GM21737 (cell line): Measurements from ENCODE around the gene EPB41L2.
"Not testable (repeated sequence)": the region's sequence is repeated elsewhere in the genome, so short reads cannot be mapped to it uniquely, and the experiment has no call there.

ENCODE experiments used
- ATAC-seq: cut with Tn5 transposase; IDR thresholded peaks from one replicate; pipeline ENCODE4 v1.9.1; 2021; ENCODE audit warnings: mild to moderate bottlenecking, moderate library complexity; ENCODE audit not compliant: unreplicated experiment

Gene EPB41L2

DNA sequence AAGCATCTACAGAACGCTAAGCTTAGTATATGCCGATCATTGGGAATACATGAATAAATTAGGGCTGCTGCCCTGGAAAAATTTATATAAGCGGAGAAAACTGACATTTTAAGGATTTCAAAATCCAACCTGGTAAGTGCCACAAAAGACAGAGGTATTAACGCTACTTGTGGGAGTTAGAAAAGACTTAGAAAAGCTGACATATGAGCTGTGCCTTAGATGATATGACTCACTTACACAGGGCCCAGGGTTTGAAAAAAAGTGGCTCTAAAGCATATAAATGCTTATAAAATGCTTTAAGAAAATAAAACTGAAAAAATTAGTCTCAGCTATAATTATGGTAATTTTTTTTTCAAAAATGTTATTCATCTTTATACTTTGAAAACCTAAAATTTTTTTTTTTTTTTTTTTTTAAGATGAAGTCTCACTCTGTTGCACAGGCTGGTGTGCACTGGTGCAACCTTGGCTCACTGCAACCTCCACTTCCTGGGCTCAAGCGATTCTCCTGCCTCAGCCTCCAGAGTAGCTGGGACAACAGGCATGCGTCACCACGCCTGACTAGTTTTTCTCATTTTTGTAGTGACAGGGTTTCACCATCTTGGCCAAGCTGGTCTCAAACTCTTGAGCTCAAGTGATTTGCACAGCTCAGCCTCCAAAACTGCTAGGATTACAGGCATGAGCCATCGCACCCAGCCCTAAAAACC is 25.7 kb downstream of the EPB41L2 start:
- ATAC-seq: no peak

- no peak for ATAC-seq
Observed at GRCh38 chr6:131036601-131037000, 26.4 kb downstream of the EPB41L2 start.

DNA sequence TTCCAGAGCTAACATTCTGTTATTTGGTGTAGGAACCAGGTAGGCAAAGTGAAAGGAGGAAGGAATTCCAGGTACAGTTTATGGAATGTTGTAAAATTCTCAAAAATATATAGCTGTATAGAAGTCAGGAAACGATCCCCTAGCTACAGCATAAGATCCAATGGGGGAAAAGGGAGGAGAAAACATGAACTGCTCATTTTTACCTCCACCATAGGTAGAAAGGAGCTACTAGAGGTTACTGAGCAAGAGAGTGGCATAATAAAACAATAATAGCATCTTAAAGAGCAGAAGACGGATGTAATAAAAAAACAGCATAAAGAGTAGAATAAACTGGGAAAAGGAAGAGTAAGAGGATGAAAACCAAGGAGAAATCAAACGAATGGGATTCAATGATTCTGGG is 26.9 kb downstream of the EPB41L2 start:
- no peak for ATAC-seq

- no peak for ATAC-seq
Observed at GRCh38 chr6:131035582-131035981, 27.5 kb downstream of the EPB41L2 start.

DNA sequence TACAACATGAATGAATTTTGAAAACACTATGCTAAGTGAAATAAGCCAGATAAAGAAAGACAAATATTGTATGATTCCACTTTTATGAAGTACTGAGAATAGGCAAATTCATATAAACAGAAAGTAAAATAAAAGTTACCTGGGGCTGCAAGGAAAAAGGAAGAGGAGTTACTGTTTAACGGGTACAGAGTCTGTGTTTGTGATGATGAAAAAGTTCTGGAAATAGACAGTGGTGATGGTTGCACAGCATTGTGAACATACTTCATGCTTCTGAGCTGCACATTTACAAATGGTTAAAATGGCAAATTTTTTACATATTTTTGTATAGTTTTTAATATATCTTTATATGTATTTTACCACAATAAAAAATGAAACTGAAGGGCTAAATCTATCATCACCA is 29.4 kb downstream of the EPB41L2 start:
- no peak for ATAC-seq

DNA sequence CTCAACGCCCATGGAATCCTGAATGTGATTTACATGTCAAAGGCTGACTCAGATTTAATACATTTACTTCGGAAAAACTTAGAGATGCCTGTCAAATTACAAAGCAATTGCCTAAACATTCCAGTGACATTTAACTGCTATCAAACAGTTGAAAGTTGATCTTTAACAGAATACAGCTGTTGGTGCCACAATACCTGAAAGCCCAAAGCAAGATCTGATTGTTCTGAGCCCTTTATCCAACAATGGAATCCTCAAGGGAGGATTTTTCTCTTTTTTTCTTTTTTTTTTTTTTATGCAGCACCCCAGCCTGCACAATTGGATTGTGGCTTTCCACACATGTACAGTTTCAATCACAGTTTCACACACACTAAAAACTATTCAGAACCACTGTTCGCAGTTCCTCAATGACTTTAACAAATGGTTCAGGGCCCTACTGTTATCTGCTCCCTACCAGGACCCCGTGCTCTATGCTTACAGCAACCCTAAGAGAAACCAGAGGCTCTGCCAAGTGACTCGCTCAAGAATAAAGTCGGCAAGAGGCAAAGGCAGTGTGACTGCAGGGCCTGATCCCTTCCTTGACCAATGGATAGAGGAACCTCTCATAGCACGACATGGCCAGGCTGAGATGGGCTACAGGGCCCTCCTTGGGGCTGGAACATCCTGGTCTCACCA is 33.3 kb downstream of the EPB41L2 start:
- peak; percentile 84 for ATAC-seq

DNA sequence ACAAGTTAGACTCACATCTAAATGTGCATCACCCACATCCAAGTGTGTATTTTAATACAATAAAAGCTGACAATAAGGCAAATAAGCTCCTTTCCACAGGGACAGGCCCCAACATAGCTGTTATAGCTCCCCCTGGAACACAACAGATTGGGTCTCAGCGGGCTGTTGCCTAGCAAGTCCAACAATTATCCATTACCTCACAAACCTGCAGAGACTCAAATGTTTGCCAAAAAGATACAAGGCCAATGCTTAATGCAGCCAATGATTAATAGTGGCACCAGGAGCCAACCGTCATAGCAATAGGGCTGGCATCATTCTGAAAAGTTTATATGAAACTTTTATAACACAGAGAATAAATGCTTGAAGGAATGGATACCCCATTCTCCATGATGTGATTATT is 35.7 kb downstream of the EPB41L2 start:
- ATAC-seq: no peak

DNA sequence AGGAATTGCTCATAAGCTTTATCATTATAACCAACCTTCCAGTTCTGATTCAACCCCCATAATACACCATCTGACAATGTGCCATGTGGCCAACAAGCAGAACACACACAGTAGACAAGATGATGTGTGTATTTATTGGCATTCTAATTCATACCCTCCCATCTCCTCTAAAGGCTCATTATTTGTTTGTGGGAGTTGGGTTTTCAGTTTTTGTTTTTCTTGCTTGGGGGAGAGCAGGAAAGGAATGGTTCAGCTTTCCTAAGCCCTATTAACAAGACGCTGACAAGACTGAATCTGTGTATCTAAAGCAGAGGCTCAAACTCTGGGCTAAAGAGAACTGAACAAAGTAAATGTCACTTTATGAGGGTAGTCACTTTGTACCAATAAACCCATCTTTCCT is 36.8 kb downstream of the EPB41L2 start:
- no peak for ATAC-seq

DNA sequence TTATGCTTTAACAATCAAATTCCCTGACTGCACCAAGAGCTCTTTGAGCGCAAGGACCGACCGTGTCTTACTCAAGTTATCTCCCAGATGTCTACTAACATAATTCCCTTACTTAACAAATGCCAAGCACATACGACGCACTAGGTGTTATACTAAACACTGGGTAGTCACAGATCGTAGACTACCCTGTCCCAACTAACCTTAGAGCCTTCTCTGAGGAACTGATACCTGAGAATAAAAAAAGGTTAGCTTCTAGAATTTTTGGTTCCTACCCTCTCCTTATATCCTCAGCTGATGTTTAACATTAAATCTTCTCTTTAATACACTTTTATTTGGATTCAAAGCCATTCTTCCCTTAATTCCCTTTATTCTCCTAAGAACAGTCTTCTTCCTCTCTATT is 38.5 kb downstream of the EPB41L2 start:
- ATAC-seq: no peak

GRCh38 chr6:131023834-131024504 is 39.1 kb downstream of the EPB41L2 start:
- ATAC-seq: no peak

GRCh38 chr6:131022691-131023090 is 40.4 kb downstream of the EPB41L2 start:
- no peak for ATAC-seq

- ATAC-seq: no peak
Observed at GRCh38 chr6:131017962-131018361, 45.1 kb downstream of the EPB41L2 start.

DNA sequence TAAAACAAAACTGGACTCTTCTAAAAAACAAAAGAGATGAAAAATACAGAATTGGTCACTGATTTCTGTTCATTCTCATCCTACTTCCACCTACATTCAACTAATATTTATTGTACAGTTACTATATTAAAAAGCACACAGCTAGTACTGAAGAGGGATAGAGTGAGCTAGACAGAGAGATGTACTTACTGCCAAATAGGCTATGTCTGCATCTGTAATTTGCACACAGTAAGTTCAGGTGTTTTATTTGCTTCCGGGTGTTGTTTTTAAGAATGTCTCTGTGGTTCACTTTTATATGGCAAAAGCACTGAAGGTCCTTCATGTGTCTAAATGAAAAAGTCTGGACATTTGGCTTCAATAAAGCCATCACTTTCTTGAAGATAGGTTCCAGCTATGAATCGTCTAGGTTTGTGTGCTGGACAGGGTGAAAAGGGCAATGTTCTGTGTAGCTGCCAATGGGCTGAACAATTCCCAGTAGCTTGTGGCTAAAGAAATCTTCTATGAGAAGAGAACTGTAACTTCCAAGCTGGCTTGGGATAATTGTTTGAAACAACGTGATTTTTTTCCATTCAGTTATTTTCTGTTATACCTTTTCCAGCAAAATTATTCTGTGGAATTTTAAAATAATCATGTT is 47.3 kb downstream of the EPB41L2 start:
- ATAC-seq: no peak

DNA sequence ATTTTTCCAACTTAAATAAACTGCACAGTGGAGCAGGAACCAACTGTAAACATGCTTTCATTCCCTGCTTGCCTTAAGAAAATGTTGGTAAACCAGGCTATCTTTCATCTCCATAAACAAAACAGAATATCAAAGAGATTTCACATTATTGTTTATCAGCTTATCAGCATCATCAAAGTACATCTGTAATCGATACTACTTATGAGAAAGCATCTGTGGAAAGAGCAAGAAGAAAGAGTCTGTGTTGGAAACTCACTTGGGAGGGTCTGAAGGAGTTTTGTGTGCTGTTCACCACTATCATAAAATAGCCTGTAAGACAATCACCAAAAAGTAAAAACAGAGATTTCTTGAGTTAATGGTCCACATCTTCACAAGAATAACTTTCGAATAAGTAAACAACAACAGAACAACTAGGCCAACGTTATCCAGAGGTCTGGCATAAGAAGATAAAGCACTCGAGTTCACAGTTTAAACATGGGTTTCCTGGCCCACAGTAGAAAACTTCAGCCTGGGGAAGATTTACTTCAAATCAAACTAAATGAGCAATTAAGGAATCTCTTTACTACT is 47.9 kb downstream of the EPB41L2 start:
- no peak for ATAC-seq

DNA sequence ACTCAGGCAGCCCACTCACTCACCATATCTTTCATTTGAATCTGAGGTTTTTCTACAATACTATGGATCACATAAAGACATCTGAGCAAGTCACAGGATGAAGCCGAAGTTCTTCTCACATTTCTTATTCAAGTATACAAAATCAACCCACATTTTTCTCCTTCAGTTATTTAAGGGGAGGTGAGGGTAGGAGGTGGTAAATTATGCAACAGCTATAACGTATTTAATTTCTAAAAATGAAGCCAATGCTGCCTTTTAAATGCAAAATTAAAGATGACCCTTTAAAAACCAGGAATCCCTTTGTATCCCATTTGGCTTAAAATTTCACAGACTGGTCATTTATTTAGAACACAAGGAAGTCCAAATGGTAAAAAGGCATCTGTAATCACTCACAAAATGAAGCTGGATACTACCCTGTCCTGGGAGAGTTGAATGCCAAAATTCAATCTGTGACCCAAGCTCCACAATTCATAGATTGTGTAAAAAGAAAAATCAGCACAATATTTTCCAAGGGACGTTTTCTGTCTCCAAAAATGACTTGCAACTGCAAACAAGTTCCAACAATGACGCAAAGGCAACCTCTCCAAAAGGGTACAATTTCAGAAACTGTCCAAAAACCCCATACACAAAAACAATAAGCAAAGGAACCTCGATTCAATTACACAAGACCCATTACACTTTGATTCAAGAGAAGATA is 48.8 kb downstream of the EPB41L2 start:
- no peak for ATAC-seq

GRCh38 chr6:131013495-131013894 is 49.5 kb downstream of the EPB41L2 start:
- ATAC-seq: no peak

DNA sequence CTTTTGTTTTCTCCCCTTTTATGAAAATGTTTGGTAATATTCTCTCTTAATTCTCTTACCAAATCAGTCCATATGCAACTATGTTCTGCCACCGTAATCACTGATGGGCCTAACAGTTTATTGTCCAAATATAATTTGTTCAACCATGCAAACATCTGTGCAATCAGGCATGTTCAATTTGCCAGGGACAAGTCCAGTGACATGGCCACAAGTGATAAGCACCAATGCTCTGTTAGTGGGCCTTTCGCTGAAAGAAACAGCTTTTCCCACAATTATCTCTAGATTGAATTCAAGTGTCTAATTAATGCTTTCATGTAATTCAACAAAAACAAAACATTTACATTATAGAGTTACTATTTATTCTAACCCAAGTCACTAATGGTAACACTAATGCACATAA is 53.3 kb downstream of the EPB41L2 start:
- ATAC-seq: no peak

DNA sequence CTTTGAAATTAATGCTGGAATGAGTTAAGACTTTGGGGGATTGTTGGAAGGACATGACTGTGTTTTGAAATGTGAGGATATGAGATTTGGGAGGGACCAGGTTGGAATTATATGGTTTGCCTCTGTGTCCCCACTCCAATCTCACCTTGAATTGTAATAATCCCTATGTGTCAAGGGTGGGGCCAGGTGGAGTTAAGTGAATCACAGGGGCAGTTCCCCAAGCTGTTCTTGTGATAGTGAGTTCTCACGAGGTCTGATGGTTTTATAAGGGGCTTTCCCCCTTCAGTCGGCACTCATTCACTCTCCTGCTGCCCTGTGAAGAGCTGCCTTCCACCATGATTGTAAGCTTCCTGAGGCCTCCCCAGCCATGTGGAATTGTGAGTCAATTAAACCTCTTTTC is 54.1 kb downstream of the EPB41L2 start:
- ATAC-seq: not testable (repeated sequence)

DNA sequence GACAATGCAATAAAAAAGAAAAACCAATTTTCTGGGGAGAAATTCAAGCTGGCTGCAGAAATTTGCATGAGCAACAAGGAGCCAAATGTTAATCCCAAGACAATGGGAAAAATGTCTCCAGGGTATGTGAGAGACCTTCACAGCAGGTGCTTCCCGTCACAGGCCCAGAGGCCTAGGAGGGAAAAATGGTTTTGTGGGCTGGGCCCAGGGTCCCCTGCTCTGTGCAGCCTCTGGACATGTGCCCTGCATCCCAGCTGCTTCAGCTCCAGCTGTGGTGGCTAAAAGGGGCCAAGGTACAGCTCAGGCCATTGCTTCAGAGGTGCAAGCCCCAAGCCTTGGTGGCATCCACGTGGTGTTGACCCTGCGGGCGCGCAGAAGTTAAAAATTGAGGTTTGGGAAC is 55.1 kb downstream of the EPB41L2 start:
- ATAC-seq: not testable (repeated sequence)

DNA sequence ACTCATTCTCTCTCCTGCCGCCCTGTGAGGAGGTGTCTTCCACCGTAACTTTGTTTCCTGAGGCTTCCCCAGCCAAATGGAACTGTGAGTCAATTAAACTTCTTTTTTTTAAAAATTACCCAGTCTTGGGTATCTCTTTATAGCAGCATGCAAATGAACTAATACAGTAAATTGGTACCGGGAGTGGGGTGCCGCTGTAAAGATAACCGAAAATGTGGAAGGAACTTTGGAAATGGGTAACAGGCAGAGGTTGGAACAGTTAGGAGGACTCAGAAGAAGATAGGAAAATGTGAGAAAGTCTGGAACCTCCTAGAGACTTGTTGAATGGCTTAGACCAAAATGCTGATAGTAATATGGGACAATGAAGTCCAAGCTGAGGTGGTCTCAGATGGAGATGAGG is 55.8 kb downstream of the EPB41L2 start:
- no peak for ATAC-seq
